Epithelial cell of proximal tubule (primary cell): ENCODE data around the gene RNF215. TPM values are rescaled to one million over a fixed set of nuclear protein-coding genes. Genes with fewer than 3 reads are reported as not detected.

Experiments used
- DNase-seq: peaks from one replicate; pipeline ENCODE4 v3.0.0-alpha.2; 2011; ENCODE audit warnings: low read depth
- H3K4me3 ChIP-seq: 2 replicates; pipeline ENCODE4 v1.5.1; 2011; ENCODE audit warnings: low read depth, mild to moderate bottlenecking, low read length
- CTCF ChIP-seq: conservative IDR thresholded peaks from 2 replicates; pipeline ENCODE4 v1.5.1; 2012; ENCODE audit warnings: low read depth, mild to moderate bottlenecking, low read length
- total RNA-seq: library from RNA; depleted of rRNA; stranded (reverse); fragments of >200 nt; gene quantifications from 2 replicates; pipeline ENCODE4 v1.2.3, GENCODE V29; 2015

The RNF215 gene
- 19.2 and 28.0 TPM in 2 replicates for total RNA-seq

- DNase-seq, result no peak
- TF ChIP-seq CTCF, result peak; percentile 73
- H3K4me3 ChIP-seq, result peak within 1 kb of the TSS; percentile 85
Observed at GRCh38 chr22:30386960-30387827, at the start of gene RNF215. Gene RNF215, minus strand, starts transcription at chr22:30387411. Its CDS starts 98 bp downstream, at chr22:30387313.

GRCh38 chr22:30436196-30436595 is 49.0 kb upstream of the RNF215 start:
- TF ChIP-seq CTCF, result no peak
- H3K4me3 ChIP-seq, result no peak overlapping the region
- DNase-seq, result no peak

DNA sequence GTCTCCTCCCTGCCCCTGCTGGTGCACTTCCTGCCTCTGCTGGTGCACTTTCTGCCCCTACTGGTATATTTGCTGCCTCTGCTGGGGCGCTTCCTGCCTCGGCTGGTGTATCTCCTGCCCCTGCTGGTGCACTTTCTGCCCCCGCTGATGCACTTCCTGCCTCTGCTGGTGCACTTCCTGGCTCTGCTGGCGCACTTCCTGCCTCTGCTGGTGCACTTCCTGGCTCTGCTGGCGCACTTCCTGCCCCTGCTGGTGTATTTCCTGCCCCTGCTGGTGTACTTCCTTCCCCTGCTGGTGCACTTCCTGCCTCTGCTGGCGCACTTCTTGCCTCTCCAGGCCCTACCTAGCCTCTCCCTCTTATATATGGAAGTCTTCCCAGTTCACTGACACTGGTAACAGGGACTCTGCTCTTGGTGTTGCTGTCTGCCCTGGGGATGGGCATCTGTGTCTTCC is 48.5 kb upstream of the RNF215 start:
- TF ChIP-seq CTCF, result no peak
- no peak for DNase-seq
- H3K4me3 ChIP-seq, result no peak overlapping the region

GRCh38 chr22:30434843-30435242 is 47.6 kb upstream of the RNF215 start:
- no peak for TF ChIP-seq CTCF
- DNase-seq, result no peak

GRCh38 chr22:30433773-30434172 is 46.6 kb upstream of the RNF215 start:
- no peak overlapping the region for H3K4me3 ChIP-seq
- no peak for DNase-seq
- TF ChIP-seq CTCF, result no peak

More at GRCh38 chr22:30434843-30435242, 47.6 kb upstream of the RNF215 start:
- no peak overlapping the region for H3K4me3 ChIP-seq

GRCh38 chr22:30433227-30433626 is 46.0 kb upstream of the RNF215 start:
- no peak for TF ChIP-seq CTCF
- no peak overlapping the region for H3K4me3 ChIP-seq
- no peak for DNase-seq
